NCI-H146 treated with DMSO at 0.1 percent for 48 hours (cell line): Measurements from ENCODE around the gene SAMD11.

Source experiments
- DNase-seq: peaks from one replicate; lab custom pipeline; 2025; ENCODE audit not compliant: unreplicated experiment; lab: John Stamatoyannopoulos, UW

The SAMD11 gene

DNA sequence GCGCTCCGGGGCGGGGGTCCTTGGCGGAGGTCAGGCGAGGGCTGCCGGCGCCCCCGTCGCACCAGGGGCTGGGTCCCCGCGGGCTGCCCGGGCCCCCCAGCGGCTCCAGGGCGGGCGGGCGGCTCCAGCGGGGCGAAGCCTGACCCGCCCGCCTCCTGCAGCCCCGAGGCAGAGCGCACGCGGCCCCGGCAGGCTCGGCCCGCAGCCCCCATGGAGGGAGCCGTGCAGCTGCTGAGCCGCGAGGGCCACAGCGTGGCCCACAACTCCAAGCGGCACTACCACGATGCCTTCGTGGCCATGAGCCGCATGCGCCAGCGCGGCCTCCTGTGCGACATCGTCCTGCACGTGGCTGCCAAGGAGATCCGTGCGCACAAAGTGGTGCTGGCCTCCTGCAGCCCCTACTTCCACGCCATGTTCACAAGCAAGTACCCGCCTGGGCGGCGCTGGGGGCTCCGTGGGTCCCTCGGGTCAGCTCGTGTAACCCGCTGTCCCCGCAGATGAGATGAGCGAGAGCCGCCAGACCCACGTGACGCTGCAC, 37.5 kb downstream of the SAMD11 start:
- no peak for DNase-seq

DNA sequence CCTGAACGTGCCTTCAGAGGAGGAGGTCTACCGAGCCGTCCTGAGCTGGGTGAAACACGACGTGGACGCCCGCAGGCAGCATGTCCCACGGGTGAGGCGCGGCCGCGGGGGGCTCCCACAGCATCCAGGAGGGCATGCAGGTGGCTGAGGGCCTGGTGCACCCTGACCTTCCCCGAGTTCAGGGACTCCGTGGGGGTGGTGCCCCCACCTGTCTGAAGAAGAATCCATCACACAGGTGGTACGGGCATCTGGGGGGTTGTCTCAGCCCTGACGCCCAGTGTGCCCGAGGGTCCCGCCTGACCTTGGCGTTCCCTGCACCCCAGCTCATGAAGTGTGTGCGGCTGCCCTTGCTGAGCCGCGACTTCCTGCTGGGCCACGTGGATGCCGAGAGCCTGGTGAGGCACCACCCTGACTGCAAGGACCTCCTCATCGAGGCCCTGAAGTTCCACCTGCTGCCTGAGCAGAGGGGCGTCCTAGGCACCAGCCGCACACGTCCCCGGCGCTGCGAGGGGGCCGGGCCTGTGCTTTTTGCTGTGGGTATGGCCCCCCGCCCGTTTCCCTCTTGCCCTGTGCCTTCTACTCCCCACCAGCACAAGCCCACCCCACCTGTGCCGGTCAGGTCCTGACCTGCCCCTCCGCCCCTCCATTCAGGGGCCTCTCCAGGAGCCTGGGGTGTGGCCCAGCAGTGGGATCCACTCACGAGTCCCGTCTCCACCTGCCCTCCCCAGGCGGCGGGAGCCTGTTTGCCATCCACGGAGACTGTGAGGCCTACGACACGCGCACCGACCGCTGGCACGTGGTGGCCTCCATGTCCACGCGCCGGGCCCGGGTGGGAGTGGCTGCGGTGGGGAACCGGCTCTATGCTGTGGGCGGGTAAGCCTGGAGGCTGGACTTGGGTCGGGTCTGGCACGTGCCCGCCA, 38.9 kb downstream of the SAMD11 start:
- no peak for DNase-seq

DNA sequence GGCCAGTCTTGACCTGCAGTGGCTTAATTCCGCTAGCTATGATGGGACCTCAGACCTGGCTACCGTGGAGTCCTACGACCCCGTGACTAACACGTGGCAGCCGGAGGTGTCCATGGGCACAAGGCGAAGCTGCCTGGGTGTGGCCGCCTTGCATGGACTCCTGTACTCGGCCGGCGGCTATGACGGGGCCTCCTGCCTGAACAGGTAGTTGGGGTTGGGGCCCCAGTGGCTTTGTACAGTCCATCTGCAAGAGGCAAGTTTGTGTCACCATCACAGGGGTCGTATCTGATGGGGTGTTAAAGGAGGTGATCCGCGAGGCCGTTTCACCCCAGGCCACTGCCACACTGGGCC, 39.6 kb downstream of the SAMD11 start:
- DNase-seq, result no peak

DNA sequence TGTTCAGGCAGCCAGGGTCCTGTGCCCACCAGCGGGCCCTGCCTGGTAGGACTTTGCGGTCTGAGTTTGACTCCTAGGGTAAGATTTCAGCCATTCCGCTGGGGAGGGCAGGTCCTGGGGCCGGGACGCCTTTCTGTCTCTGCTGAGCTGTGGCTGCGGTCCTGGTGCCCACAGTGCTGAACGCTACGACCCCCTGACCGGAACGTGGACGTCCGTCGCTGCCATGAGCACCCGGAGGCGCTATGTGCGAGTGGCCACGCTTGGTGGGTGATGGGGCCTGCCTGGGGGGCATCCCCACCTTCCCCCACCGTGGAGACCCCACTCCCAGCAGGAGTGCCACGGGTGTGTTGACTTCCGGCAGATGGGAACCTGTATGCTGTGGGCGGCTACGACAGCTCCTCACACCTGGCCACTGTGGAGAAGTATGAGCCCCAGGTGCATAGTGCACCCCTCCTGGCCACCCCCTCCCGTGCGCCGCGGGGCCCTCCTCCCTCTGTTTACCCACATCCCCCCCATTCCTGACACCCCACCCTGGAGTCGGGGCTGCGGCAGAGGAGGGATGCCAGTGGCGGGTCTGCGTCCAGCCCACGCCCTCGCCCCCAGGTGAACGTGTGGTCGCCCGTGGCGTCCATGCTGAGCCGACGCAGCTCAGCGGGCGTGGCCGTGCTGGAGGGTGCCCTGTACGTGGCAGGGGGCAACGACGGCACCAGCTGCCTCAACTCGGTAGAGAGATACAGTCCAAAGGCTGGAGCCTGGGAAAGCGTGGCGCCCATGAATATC, 40.2 kb downstream of the SAMD11 start:
- DNase-seq, result no peak

DNA sequence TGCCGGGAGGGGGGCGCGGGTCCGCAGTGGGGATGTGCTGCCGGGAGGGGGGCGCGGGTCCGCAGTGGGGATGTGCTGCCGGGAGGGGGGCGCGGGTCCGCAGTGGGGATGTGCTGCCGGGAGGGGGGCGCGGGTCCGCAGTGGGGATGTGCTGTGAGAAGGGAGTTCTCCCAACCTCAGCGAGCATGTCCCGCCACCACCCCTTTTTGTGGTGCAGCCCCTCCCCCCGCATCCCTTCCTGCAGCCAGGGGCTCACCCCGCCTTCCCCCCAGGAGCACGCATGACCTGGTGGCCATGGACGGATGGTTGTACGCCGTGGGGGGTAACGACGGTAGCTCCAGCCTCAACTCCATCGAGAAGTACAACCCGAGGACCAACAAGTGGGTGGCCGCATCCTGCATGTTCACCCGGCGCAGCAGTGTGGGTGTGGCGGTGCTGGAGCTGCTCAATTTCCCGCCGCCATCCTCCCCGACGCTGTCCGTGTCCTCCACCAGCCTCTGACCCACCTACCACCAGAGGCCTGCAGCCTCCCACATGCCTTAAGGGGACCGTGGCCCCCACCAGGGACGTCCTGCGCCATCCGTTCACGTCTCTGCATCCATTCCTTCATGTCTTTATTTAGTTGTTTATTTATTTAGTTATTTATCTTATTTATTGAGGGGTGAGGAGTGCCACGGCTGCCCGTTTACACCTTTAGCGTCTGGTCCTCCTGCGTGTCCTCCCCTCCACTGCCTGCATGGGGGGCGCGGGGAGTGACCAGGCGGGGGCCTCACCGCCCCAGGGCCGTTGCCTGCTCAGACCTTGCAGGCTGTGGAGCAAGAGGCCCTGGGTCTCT, 41.2 kb downstream of the SAMD11 start:
- no peak for DNase-seq

DNA sequence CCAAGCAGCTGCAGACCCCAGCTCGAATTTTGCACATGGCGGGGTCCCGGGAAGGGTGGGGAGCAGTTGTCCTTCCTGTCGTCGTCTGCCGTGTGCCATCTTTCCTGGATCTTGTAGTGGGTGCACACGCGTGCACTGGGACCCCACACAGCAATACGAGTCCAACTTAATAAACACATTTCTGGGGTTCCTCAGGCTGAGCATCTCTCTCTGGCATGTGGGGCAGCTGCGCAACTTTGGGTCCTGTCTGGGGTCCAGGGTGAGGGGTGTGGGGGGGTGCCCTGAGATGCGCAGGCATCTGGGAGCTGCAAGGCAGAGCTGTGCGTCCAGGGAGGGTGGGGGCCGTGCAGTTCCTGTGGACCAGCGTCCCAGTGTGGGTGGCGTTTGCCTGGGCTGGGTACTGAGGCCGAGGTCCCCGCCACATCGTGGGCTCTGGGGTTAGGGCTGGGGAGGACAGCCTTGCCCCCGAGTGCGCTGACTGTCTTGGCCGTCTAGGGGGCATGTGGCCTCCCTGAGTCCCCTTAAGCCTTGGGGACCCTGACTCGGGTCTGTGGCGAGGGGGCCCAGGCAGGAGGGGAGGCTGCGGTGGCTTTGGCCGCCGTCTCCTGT, 41.9 kb downstream of the SAMD11 start:
- no peak for DNase-seq

DNA sequence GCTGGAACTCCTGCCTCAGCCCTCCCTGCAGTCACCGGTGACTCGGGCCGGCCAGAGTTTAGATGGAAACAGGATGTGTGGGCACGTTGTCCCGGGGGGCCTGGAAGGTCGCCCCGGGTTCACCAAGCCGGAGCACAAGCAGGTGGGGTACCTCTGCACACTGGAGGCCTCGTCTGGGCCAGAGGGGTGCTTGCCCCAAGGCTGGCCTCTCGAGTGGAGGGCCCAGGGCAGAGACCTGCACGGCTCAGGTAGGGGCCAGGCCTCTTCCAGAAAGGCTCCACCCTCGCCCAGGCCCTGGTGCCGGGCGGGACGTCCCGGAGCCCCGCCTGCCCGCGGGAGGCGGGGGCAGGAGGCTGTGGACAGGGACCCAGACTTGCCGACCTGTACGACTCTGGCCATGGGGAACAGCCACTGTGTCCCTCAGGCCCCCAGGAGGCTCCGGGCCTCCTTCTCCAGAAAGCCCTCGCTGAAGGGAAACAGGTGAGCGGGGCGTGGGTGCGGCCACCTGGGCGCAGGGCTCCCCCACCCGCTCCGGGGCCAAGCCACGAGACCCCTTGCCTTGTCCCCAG, 42.5 kb downstream of the SAMD11 start, which contains the start of gene PLEKHN1:
PLEKHN1 (plus strand) TSS at position 348 of the 569 bp plus-strand sequence; CDS start at position 398, 50 bp downstream.
- DNase-seq, result no peak

DNA sequence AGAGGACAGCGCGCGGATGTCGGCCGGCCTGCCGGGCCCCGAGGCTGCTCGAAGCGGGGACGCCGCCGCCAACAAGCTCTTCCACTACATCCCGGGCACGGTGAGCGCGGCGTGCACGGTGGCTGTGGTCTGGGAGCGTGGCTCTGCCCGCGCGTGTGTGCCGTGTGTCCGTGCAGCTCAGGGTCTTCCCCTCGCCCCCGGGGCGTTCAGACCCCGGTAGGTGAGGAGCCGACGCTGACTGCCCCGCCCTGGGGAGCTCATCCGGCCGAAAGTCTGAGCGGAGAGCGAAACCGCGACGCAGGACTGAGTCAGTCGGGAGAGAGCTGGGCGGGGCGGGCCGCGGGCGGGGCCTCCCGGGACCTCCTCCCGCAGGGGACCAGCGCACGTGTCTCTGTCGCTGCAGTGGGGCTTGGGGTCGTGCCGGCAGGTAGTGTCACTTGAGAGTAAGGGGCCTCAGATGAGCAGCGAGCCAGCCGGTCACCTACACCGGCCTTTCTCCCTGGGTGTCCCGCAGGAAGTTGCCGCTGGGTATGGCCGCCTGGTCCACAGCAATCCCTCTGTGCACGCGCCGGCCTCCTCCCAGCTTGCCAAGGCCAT, 43.1 kb downstream of the SAMD11 start:
- no peak for DNase-seq

DNA sequence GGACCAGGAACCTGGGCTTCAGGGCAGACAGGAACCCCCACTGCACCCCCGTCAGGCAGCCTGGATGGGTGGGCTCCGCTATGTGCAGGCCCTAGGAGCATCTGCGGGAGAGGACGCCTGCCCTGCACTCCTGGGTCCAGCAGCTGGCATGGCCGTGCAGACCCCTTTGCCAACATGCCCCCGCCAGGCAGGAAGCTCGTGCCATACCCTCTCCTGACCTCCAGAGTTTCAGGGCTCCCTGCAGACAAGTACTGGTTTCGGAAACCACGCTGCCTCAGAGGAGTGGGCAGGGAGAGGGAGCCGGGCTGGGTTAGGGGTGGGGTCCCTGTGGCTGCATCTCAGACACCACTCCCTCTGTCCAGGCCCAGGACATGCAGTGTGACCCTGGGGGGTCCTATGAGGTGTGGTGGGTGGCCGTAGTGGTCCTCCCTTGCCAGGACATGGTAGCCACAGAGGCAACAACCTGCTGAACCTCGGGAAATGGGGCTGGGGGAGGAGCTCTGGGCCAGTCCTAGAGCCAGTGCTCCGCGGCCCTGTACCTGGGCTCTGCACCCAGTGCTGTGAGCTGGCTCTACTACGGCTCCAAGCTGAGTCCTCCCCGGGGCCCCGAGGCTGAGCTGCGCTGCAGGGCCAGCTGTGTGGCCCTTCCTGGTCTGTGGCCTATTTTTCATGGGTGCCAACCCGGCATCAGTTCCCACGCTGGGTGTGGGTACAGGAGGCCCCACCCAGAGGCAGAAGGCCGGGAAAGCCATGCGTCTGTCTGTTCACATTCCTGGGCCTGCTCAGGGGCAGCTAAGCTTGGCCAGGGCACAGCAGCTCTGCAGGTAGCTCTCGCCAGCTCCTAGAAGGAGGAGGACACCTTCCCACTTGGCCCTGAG, 44.0 kb downstream of the SAMD11 start:
- DNase-seq, result no peak

DNA sequence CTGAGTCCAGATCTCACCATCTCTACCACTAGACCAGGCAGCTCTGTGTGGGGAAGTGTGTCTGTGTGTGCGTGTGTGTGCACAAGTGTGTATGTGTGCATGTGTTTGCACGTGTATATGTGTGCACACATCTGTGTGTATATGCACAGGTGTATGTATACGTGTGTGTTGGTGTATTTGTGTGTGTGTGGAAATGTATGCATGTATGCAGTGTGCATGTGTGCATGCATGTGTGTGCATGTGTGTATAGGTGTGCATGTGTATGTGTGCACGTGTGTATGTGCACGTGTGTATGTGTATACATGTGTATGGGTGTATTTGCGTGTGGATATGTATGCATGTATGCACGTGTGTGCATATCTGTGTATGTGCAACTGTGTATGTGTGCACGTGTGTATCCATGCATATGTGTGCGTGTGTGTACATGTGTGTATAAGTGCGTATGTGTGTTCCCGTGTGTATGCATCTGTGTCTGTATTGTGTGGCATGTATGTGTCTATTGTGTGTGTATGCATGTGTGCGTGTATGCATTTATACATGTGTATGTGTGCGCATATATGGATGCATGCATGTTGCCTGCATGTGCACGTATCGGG, 45.6 kb downstream of the SAMD11 start:
- DNase-seq, result no peak

DNA sequence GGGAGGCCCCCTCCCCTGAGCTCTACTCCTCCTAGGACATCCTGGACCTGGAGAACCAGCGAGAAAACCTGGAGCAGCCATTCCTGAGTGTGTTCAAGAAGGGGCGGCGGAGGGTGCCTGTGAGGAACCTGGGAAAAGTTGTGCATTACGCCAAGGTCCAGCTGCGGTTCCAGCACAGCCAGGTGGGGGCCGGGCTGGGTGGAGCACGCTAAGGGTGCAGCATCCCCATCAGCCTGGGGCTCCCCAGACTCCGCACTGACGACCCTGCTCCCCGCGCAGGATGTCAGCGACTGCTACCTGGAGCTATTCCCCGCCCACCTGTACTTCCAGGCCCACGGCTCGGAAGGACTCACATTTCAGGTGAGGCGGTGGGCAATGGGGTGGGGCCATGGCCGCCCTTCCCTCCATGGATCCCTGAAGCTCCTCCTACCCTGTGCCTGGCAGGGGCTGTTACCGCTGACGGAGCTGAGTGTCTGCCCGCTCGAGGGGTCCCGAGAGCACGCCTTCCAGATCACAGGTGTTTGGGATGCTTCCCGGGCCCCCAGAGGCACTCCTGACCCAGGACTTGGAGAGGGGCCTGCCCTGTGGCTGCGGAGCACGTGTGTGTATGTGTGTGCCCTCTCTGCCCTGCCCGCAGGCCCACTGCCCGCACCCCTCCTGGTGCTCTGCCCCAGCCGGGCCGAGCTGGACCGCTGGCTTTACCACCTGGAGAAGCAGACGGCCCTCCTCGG, 46.7 kb downstream of the SAMD11 start:
- no peak for DNase-seq

DNA sequence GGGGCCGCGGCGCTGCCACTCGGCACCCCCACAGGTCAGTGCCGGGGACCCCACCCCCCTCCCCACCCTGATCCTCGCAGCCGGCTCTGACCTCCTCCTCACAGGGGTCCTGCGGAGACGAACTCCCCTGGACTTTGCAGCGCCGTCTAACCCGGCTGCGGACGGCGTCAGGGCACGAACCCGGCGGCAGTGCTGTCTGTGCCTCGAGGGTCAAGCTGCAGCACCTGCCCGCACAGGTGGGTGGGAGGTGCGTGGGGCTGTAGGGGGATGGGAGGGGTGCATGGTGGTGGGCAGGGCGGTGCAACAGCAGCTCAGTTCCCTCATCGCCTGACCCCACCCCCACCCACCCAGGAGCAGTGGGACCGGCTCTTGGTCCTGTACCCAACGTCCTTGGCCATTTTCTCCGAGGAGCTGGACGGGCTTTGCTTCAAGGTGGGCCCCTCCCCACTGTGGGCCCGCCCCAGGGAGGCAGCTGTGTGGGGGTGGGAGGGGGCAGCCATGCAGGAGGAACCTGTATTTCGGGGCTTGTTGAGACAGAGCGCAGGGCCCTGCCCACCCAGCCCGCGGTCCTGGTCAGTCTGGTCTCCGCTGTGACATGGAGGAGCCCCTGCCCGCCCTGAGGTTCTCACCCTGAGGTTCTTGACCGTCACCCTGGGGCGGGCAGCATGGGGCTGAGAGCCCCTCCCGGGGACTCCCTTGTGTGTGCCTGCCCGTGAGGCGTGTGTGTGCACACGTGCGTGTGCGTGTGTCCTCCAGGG, 47.4 kb downstream of the SAMD11 start:
- no peak for DNase-seq

DNA sequence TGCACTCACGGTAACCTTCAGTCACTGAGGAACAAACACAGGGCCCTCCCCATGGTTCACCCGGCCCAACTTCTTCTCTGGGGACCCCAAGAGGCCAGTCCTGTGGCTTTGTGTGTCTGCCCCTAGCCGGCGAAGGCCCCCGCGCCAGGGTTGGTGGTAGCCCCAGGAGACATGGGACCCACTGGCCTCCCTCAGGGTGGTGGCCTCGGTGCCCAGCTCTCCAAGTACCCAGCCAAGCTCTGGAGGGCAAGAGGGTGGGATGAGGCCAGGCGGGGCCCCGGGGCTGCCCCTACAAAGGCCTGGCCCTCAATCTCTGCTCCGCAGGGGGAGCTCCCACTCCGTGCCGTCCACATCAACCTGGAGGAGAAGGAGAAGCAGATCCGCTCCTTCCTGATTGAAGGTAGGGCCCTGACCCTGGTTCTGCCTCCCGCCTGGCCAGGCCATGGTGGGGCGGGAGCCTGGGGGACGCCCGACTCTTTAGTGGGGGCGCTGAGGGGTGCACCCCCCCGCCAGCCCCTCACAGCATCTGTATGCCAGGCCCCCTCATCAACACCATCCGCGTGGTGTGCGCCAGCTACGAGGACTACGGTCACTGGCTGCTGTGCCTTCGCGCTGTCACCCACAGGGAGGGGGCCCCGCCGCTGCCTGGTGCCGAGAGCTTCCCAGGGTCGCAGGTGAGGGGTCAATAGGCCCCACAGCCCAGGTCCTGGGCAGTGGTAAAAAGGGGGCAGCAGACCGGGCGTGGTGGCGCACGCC, 48.2 kb downstream of the SAMD11 start:
- no peak for DNase-seq

DNA sequence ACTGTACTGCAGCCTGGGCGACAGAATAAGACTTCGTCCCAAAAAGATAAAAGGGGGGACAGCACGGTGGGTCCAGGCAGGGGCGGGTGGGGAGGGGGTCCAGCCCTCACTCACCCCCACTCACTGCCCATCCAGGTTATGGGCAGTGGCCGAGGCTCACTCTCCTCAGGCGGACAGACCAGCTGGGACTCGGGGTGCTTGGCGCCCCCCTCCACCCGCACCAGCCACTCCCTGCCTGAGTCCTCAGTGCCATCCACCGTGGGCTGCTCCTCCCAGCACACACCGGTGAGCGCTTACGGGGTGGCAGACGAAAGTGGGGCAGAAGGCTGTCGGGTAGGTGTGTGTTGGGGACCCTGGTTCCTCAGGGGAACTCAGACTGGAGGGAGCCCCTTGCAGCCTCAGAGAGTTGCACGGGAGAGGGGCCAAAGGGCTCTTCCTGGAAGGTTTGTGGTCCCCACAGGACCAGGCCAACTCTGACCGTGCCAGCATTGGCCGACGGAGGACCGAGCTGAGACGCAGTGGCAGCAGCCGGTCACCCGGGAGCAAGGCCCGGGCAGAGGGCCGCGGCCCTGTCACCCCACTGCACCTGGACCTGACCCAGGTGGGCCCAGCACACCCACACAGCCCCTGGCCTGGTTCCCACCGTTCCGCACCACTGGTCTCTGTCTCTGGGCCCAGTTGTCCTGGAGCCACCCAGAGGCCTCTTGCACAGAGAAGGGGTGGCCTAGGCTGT, 49.2 kb downstream of the SAMD11 start:
- DNase-seq, result no peak

DNA sequence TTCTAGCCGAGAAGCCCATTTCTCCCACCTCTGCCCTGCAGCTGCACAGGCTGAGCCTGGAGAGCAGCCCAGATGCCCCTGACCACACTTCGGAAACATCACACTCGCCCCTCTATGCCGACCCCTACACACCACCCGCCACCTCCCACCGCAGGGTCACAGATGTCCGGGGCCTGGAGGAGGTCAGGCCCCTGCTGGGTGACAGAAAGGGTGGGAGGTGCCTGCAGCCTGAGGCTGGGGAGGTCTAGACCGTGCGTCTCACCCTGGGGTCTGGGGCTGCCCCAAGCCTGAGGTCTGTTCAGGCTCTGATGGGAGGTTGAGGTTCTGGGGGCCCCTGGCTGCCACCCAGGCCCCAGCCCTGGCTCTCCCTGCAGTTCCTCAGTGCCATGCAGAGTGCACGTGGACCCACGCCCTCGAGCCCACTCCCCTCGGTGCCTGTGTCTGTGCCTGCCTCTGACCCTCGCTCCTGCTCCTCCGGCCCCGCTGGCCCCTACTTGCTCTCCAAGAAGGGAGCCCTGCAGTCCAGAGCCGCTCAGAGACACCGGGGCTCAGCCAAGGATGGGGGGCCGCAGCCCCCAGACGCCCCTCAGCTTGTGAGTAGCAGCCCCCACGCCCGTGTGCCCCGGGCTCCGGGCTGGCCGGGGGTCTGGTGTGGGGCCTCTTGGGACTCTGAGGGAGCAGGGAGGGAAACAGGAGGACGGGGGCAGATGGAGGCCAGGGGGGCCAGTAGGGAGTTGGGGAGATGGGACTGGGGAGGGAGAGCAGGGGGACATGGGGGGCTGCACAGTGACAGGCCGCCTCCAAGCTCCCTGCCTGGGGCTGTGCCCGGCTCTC, 50.0 kb downstream of the SAMD11 start:
- DNase-seq, result no peak
